Ishikawa (cell line): ENCODE measurements around the gene ELMO3.

Experiments
- CEBPB ChIP-seq: IDR thresholded peaks from 2 replicates; pipeline ENCODE4 v1.6.1; 2012
- TEAD4 ChIP-seq: IDR thresholded peaks from 2 replicates; pipeline ENCODE4 v1.6.1; 2012
- ZBTB7A ChIP-seq: IDR thresholded peaks from 2 replicates; pipeline ENCODE4 v1.6.1; 2012; ENCODE audit warnings: low read depth
- TF ChIP-seq, protein P1 (sequence below): IDR thresholded peaks from 2 replicates; pipeline ENCODE4 v1.6.1; 2012
- TF ChIP-seq, protein P2 (sequence below): IDR thresholded peaks from 2 replicates; pipeline ENCODE4 v1.6.1; 2012; ENCODE audit warnings: low read depth, mild to moderate bottlenecking

DNA sequence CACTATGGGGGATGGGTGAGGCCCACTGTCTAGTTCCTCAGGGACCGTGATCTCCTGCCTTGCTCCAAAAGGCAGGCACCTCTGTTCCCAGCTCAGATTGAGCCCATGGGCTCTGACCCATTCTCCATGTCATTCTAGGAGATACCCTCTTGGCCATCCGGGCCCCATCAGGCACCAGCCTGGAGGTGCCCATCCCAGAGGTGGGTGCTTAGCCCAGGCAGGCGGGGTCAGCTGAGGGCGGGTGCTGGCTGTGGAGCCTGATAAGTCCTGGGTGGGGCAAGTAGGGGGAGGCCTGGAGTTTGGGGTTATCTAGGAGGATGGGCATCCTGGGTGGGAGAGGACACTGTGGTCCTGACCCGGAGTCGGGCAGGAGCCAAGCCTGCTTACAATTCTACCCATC lies 4.7 kb upstream of the ELMO3 start:
- TF ChIP-seq CEBPB, result no peak
- TF ChIP-seq, protein P1, sequence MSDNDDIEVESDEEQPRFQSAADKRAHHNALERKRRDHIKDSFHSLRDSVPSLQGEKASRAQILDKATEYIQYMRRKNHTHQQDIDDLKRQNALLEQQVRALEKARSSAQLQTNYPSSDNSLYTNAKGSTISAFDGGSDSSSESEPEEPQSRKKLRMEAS, result no peak
- TF ChIP-seq, protein P2, sequence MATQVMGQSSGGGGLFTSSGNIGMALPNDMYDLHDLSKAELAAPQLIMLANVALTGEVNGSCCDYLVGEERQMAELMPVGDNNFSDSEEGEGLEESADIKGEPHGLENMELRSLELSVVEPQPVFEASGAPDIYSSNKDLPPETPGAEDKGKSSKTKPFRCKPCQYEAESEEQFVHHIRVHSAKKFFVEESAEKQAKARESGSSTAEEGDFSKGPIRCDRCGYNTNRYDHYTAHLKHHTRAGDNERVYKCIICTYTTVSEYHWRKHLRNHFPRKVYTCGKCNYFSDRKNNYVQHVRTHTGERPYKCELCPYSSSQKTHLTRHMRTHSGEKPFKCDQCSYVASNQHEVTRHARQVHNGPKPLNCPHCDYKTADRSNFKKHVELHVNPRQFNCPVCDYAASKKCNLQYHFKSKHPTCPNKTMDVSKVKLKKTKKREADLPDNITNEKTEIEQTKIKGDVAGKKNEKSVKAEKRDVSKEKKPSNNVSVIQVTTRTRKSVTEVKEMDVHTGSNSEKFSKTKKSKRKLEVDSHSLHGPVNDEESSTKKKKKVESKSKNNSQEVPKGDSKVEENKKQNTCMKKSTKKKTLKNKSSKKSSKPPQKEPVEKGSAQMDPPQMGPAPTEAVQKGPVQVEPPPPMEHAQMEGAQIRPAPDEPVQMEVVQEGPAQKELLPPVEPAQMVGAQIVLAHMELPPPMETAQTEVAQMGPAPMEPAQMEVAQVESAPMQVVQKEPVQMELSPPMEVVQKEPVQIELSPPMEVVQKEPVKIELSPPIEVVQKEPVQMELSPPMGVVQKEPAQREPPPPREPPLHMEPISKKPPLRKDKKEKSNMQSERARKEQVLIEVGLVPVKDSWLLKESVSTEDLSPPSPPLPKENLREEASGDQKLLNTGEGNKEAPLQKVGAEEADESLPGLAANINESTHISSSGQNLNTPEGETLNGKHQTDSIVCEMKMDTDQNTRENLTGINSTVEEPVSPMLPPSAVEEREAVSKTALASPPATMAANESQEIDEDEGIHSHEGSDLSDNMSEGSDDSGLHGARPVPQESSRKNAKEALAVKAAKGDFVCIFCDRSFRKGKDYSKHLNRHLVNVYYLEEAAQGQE, result no peak
- TF ChIP-seq TEAD4, result no peak
- TF ChIP-seq ZBTB7A, result no peak
